GM21529 (cell line): ENCODE data around the gene EPHB6.
A peak's percentile ranks its signal among the peaks of the same experiment; 100 is the strongest.

Experiments
- ATAC-seq: cut with Tn5 transposase; IDR thresholded peaks from one replicate; pipeline ENCODE4 v1.9.1; 2021; ENCODE audit not compliant: unreplicated experiment

The EPHB6 gene, protein sequence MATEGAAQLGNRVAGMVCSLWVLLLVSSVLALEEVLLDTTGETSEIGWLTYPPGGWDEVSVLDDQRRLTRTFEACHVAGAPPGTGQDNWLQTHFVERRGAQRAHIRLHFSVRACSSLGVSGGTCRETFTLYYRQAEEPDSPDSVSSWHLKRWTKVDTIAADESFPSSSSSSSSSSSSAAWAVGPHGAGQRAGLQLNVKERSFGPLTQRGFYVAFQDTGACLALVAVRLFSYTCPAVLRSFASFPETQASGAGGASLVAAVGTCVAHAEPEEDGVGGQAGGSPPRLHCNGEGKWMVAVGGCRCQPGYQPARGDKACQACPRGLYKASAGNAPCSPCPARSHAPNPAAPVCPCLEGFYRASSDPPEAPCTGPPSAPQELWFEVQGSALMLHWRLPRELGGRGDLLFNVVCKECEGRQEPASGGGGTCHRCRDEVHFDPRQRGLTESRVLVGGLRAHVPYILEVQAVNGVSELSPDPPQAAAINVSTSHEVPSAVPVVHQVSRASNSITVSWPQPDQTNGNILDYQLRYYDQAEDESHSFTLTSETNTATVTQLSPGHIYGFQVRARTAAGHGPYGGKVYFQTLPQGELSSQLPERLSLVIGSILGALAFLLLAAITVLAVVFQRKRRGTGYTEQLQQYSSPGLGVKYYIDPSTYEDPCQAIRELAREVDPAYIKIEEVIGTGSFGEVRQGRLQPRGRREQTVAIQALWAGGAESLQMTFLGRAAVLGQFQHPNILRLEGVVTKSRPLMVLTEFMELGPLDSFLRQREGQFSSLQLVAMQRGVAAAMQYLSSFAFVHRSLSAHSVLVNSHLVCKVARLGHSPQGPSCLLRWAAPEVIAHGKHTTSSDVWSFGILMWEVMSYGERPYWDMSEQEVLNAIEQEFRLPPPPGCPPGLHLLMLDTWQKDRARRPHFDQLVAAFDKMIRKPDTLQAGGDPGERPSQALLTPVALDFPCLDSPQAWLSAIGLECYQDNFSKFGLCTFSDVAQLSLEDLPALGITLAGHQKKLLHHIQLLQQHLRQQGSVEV

DNA sequence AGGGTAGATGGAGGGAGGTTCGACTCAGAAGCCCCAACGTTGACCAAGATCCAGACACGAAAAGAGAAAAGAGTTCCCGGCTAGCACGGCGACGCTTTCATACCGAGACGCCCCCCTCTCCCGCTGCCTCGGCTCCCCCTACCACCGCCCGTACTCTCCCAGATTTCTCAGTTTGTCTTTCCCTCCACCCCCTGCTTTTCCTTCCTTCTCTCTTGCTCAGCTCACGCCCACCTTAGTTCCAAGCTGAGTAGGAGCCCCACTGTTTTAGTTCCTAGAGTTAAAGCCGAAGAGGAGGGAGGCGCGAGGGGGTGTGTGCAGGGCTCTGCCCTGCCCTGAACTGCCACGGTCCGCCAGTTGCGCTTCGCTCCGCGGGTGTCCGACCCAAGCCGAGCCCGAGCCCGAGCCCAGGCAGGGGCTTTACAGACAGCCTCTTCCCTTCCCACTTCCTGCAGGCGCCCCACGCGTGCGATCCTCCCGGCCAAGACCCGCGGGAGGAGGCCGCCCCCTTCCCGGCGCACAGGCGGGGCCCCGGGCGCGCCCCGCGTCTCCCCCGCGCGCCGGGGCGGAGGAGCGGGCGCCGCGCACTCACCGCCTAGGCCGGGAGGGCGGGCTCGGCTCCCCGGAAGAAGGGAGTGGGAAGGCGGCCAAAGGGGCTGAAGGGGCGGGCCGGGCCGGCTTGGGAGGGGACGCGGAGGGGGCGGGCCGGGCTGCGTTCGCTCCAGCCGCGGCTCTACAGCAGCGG is at the start of gene EPHB6:
Gene EPHB6, plus strand, starts transcription at position 705 of the 742 bp plus-strand sequence. CDS start 8,152 bp downstream, outside the sequence.
- ATAC-seq, result peak; percentile 57

DNA sequence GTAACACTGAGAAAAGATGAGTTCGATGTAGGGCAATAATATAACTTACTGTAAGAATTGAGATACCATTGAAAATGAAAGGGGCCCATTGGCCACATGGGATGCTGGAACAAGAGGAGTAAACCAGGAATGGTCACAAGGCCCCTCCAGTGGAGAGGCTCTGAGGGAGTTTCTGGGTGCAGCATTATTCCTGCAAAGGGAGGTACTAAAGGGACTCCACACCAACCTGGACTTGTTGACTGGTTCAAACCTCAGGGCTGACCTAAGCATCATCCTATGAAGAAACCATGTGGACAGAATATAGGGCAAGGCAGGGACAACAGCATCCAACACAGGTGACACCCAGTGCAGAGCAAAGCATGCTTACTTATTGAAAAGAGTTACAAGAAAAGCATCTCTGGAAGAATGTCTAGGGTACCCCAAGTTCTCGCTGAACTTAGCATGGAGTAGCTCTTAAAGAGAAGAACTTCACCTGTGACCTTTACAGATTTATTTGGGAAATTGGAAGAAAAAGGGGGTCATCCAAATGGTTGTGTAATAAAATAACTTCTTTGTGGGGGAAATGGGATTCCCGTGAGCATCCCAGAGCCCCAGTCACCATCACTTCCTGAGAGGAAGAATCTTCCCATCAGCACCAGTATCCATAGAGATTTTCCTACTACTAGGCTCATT is 49.4 kb upstream of the EPHB6 start:
- no peak for ATAC-seq

DNA sequence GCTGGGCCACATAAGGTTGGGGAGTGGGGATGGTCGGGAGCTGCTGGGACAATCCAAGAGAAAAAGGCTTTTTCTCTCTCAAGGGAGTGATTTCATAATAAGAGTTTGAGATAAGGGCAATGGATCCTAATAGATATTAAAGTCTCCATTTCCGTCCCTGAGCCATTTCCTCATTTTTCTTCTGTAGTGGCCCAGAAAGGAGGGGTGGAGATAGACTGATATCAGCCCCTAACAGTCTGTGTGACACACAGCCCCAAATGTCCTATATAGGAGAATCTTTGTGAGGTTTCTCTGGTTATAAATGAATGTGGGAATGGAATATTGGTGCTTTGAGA is 48.9 kb upstream of the EPHB6 start:
- no peak for ATAC-seq

DNA sequence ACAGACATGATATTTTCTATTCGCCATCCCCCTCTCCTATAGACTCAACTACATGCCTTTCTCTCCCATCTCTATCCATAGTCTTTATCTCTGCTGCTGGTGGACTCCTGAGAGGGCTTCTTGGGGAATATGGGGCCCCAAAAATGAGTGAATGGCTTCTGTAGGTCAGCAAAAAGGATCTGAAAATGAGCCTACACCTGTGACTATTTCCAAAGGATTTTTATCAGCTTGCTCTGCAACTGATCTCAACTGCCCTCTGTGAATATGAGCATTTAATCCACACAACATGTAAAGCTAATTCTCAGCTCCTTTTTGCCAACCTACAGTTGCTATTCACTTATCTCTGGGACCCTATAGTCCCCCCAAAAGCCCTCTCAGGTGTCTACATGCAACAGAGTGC is 47.9 kb upstream of the EPHB6 start:
- no peak for ATAC-seq

DNA sequence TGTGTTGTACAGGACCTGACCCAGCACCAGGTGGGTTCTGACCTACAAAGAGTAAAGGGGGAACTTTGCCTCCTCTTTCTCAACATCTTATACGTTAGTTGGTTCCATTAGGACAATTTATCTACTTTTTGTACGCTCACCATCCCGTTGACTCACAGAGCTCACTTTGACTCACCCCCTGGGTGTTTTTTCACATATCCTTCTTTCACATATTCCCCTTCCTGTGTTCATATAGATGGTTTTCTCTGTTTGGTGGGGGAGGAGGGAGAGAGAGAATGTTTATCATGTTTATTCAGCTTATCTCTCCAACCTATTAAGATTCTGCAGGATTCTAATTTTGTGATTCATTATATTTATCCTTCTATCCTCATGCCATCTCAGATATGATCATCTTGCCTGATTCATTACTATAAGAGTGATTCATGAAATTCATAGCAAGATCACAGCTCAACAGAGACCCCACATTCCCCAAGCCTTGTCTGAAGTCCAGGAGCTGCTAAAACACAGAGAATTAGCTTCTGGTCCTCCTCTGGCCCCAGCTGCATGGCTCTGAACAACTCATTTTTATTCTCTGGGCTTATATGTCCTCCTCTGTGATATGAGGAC is 46.9 kb upstream of the EPHB6 start:
- peak; percentile 6 for ATAC-seq

DNA sequence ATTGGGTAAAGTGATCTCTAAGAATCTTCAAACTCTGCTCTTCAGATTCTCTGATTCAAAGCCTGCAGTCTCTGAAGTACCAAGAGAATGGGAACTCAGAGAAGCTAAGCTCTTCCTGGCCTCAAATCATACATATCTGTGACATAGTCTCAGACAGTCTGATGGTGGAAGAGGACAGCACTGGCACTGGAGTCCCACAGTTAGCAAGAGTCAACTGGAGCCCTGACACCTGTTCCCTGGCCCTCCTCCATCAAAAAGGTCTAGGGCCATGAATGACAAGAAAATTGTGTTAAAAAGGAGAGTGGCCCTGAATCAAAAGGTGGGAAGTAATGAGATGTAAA is 46.4 kb upstream of the EPHB6 start:
- ATAC-seq, result peak; percentile 24

DNA sequence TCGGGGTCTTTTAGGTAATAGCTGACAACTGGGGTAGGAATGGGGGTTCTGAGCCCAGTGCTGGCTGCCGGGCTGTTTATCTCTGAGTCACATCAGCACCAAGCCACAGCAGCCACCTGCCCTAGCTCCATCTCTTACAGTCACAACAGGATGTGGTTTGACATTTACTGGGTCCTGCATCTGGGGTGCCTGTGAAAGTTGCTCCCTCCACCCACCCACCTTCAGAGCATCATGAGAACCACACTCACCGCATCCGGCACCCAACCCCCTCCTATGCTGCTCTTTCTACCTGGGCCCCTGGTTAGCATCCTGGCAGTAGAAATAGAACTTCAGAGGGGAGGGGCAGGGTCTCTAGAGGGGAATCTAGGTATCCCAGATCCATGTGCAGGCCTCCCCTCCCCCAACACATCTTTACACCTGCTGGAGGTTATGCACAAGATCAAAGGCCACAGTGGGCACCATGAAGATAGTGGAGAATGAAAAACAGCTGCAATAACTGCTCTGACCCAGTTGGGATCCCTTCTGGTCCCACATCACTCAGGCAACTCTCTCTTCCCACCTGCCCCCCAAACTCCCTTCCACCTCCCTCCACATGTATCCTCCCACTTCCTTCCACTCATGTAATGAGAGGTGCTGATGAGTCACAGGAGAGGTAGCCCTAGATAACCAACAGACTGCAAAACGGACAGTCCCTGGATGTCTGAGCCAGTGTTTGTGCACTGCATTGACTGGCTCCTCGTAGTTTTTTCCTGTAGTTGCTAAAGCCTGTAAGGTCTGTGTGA is 45.9 kb upstream of the EPHB6 start:
- ATAC-seq, result peak; percentile 87

DNA sequence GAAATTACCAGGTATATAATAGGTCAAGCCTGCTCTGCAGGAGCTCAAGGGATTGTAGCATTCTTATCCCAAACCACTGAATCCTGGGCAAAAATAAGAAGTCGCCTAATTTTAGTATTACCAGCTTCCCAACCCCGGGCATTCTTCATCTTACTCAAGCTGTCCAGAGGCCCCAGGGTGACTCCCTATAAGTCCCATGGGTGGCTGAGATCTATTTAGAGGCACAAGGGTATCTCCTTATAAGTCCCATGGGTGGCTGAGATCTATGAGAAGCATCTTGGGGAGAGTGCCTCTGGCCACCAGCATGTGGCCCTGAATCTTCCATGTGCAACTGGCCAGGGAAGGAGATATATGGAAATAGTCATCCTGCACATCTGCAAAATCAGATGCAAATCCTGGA is 45.2 kb upstream of the EPHB6 start:
- no peak for ATAC-seq

DNA sequence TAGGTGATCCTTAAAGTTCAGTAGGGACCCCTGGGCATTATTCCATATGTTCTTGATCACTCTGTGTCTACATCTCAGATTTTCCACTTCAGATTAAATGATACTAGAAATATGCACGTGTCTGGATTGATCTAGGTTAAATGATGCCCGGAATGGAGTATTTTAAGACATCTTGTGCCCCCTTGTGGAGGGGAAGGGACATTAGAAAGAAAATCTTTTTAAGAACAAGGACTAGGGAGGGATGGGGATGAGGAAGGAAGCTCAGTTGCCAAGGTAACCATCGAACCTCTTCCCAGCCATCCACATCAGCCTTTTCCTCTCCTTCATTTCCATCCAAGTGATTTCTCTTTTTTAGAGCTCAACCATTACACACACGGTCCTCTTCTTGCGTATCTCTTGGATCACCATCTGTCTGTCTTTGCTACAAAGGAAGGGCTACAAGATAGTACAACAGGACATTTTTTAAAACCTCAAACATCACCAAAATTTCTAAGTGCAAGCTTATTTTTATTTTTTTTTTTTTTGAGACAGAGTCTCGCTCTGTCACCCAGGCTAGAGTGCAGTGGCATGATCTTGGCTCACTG is 43.6 kb upstream of the EPHB6 start:
- ATAC-seq, result no peak

DNA sequence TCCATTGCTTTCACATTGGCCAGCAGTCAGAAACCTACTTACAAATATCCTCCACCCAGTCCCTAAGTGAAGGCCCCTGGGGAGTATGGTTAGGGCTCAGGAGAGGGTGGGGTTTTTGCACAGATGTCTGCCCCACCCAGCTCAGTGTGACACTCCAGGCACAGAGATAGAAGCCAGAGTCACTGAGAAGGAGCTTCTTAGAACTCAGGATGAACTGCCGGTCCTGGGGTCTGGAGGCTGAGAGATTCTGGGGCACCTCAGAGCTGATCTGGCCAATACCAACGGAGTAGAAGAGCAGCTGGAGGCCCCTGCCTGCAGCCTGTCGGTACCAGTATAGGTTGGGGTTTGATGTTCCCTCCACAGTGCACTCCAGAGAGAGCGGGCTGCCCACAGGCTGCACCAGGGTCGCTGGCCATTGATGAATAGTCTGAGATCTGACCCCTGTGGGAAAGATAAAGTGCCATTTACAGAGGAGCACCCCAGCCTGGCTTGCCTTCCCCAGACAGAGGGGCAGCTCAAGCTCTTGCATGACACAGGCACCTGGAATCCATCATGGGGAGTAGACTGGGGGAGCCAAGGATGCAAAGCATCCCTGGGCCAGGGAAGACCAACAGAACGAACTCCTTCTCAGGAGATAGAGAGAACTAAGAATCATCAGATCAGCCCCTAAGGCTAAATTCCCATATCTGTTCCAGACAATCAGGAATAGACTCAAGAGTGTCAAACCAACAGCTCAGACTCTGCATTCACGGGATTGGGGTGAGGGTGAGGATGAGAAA is 42.2 kb upstream of the EPHB6 start:
- ATAC-seq, result no peak

DNA sequence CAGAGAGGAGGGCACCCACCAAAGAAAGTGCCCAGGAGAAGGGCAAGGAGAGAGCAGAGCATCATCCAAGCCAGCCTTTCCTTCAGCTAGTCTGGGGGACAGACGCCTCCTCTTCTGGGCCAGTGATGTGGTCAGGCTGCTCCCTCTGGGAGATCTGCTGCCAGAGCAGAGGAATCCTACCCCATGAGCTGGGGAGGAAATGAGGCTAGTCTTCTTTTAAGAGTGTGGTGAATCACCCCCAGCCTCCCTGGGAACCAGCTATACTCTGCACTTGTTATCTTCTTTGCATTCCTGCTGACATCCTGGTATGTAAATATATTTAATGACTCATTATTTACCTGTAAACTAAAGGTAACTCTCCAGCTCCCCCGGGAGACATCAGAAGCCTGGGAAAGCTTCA is 41.6 kb upstream of the EPHB6 start:
- no peak for ATAC-seq

DNA sequence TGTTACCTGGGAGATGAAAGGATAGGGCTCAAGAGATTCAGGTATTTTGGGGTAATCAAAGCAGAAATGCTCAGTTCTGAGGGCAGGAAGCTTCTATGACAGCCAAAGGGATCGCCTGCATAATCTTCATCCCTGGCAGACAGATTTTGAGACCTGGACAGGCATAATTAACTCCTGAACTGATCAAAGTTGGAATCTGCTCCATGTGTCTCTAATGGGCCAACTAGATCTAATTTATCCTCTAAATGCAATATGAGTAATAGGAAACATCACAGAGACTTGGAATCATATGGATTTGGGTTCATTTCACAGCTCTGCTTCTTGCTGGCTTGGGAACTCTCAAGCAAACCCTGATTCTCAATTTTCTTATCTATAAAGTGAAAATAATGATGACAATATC is 41.2 kb upstream of the EPHB6 start:
- ATAC-seq, result no peak

DNA sequence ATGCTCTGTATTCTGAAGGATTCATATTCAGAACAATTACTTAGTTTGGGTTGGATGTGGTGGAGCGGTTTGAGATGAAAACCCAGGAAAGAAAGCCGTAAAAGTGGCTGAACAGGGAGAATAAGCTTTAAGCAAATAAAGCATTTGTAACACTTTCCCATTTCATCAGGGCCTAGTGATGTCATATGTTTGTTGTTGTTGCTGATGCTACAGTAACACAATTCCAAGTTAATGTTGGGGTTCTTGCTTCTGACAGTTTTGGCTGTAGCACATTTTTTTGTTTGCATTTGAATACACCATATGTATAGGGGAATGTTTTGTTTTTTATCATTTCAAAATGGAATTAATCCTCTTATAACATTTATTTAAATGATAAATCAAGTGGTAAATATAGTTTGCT is 40.4 kb upstream of the EPHB6 start:
- ATAC-seq, result no peak

DNA sequence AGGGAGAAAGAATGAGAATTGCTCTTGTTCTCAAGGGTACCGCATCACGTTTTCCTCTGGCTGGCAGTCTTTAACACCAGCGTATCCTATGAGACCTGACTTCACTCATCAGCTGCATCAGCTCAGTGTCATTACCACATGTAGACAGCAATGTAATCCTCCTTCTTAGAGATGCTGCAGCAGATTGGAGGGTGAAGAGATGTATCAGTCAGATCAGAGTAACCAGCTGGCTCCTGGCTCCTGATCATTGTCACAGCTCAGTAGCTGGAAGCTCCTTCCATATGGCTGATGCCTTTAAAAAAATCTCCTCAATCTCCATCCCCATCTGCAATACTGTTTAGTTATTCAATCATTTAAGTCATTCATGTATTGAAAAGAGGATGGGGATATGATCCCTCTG is 39.7 kb upstream of the EPHB6 start:
- no peak for ATAC-seq

DNA sequence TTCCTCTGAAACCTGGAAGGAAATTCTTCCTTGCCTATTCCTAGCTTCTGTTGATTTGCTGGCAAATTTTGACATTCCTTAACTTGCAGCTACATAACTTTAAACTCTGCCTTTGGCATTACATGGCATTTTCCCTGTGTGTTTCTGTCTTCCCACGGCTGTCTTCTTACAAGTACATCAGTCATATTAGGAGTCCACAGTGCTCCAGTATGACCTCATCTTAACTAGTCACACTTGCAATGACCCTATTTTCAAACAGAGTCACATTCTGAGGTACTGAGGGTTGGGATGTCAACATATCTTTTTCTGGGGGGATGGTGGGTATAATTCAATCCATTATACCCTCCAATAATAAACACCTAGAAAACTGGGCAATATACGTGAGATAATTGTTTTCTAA is 37.4 kb upstream of the EPHB6 start:
- no peak for ATAC-seq

DNA sequence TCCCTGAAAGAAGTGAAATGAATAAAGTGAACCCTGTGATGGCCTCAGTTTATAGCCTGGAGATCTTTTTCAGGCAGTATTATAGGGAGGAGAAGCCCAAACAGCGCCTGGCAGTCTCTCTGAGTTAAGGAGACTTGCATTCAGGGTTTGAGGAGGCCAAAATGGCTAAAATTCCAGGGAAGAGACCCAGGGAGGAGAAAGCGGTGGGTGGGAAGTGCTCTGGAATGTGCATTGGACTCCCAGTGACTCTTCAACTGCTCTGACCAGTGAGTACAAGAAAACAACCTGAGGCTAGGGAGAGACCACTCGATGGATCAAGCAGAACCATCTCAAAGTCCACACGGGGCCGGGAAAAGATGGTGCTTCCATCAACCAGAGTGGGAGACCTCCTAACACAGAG is 35.3 kb upstream of the EPHB6 start:
- ATAC-seq, result no peak

DNA sequence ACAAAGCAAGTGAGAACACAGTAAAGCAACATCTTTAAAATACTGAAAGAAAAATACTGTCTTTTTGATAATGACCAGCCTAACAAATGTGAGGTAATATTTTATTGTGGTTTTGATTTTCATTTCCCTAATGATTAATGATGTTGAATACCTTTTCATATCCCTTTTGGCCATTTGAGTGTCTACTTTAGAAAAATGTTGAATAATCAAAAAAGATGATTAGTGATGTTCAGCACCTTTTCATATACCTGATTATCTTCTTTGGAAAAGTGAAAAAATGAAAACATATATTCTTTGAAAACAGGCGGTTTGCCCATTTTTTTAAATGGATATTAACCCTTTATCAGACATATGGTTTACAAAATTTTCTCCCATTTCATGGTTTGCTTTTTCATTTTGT is 32.2 kb upstream of the EPHB6 start:
- ATAC-seq, result no peak

DNA sequence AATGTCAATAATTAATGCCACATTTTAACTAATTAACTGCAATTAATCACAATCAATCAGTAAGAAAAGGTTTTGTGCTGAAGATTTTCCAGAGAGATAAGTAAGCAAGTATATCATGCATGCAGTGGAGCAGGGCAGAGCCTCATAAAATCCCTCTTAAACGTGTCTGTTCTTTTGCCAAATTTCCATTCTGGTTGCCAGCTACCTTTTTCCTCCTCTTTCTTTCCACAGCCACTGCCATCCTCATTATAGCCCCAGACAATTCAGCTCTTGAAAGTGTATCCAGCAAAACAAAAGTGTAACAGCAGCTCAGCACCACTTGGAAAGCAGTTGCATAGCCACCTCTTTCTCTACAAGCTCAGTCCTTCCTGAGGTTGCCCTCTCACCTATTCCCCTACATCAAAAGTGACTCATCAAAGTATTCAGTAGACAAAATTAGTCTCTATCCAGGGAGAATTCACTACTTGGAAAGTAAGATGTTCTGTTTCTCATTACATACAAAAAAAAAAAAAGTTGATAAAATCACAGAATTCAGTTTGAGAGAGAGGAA is 26.9 kb upstream of the EPHB6 start:
- ATAC-seq, result no peak
